ENCODE data around the gene BCL2. TPM values are rescaled to one million over a fixed set of nuclear protein-coding genes. Genes with fewer than 3 reads are reported as not detected.

Gene BCL2
- total and polyA plus RNA-seq, 2 experiments from 2014 or later: 0.02 to 0.98 TPM

- Histone ChIP-seq H3K27ac (no peak overlapping the region), H3K36me3 (no peaks in the 10 kb centered on the region), H3K4me3 (no peak overlapping the region), H3K9me3 (ENCODE audit: low read depth) (no peaks in the 10 kb centered on the region), H3K27me3 (no peaks in the 10 kb centered on the region), H3K4me1 (ENCODE audit: low read depth) (peaks cover 10% of the 10 kb centered on the region)
- DNase-seq (ENCODE audit: low read depth in 1 of 2, low spot score in 1 of 2): no peak
- TF ChIP-seq, protein P1, sequence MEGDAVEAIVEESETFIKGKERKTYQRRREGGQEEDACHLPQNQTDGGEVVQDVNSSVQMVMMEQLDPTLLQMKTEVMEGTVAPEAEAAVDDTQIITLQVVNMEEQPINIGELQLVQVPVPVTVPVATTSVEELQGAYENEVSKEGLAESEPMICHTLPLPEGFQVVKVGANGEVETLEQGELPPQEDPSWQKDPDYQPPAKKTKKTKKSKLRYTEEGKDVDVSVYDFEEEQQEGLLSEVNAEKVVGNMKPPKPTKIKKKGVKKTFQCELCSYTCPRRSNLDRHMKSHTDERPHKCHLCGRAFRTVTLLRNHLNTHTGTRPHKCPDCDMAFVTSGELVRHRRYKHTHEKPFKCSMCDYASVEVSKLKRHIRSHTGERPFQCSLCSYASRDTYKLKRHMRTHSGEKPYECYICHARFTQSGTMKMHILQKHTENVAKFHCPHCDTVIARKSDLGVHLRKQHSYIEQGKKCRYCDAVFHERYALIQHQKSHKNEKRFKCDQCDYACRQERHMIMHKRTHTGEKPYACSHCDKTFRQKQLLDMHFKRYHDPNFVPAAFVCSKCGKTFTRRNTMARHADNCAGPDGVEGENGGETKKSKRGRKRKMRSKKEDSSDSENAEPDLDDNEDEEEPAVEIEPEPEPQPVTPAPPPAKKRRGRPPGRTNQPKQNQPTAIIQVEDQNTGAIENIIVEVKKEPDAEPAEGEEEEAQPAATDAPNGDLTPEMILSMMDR (IDR thresholded peaks at IDR 0.05; ENCODE audit: low read depth, low read length): no peak
Measured at GRCh38 chr18:63241317-63241712, 78.3 kb downstream of the BCL2 start.

DNA sequence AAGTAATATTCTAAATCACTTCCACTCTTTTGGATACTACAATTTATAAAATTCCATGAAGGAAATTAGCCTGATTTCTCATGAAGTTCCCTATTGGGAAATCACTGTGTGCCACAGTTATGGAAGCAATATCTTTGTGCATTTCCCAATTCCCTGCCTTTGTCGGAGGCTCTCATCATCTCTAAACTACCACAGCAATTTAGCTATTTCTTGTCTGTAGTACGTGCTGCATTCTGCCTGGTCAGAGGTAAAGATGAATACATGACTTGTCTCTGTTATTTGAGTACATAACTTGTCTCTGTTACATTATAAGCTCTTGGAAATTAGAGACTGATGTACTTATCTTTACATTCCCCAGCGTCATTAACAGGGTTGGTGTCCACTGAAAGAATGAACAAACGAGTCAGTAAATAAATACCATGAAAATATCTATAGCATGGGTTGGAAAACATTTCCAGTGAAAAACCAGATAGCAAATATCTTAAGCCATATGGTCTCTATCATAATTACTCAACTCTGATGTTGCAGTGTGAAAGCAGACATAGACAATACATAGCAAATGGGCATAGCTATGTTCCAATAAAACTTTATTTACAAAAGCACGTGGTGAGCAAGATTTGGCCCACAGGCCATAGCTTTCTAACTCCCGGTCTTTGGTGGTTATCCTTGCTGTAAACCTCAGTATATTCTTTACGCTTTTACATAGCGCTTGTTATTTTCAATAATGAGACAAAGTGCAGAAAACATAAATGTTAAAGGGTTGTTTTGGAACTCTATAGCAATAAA lies 78.8 kb downstream of the BCL2 start:
- Histone ChIP-seq H3K27ac (no peak overlapping the region), H3K27me3 (no peaks in the 10 kb centered on the region), H3K9me3 (ENCODE audit: low read depth) (no peaks in the 10 kb centered on the region), H3K4me3 (no peak overlapping the region), H3K4me1 (ENCODE audit: low read depth) (peaks cover 10% of the 10 kb centered on the region), H3K36me3 (no peaks in the 10 kb centered on the region)
- peak in 1 of 2 donors; percentile 78 for DNase-seq (ENCODE audit: low read depth in 1 of 2, low spot score in 1 of 2)
- TF ChIP-seq, protein P1 (IDR thresholded peaks at IDR 0.05; ENCODE audit: low read depth, low read length): no peak

- H3K27me3 ChIP-seq: no peaks in the 10 kb centered on the region
- DNase-seq (ENCODE audit: low read depth in 1 of 2, low spot score in 1 of 2): no peak
- peak overlapping the region; percentile 75 for H3K27ac ChIP-seq
- TF ChIP-seq, protein P1 (IDR thresholded peaks at IDR 0.05; ENCODE audit: low read depth, low read length): no peak
- H3K4me1 ChIP-seq (ENCODE audit: low read depth): peaks cover 10% of the 10 kb centered on the region
- H3K9me3 ChIP-seq (ENCODE audit: low read depth): no peaks in the 10 kb centered on the region
- no peaks in the 10 kb centered on the region for H3K36me3 ChIP-seq
- no peak overlapping the region for H3K4me3 ChIP-seq
Measured at GRCh38 chr18:63238693-63239075, 80.9 kb downstream of the BCL2 start.

GRCh38 chr18:63237881-63238692 lies 81.5 kb downstream of the BCL2 start:
- Histone ChIP-seq H3K4me1 (ENCODE audit: low read depth) (peaks cover 10% of the 10 kb centered on the region), H3K27ac (peak overlapping the region; percentile 75), H3K36me3 (no peaks in the 10 kb centered on the region), H3K4me3 (no peak overlapping the region), H3K27me3 (no peaks in the 10 kb centered on the region), H3K9me3 (ENCODE audit: low read depth) (no peaks in the 10 kb centered on the region)
- DNase-seq (ENCODE audit: low read depth in 1 of 2, low spot score in 1 of 2): peak; percentile 64 to 95
- TF ChIP-seq, protein P1 (IDR thresholded peaks at IDR 0.05; ENCODE audit: low read depth, low read length): no peak

DNA sequence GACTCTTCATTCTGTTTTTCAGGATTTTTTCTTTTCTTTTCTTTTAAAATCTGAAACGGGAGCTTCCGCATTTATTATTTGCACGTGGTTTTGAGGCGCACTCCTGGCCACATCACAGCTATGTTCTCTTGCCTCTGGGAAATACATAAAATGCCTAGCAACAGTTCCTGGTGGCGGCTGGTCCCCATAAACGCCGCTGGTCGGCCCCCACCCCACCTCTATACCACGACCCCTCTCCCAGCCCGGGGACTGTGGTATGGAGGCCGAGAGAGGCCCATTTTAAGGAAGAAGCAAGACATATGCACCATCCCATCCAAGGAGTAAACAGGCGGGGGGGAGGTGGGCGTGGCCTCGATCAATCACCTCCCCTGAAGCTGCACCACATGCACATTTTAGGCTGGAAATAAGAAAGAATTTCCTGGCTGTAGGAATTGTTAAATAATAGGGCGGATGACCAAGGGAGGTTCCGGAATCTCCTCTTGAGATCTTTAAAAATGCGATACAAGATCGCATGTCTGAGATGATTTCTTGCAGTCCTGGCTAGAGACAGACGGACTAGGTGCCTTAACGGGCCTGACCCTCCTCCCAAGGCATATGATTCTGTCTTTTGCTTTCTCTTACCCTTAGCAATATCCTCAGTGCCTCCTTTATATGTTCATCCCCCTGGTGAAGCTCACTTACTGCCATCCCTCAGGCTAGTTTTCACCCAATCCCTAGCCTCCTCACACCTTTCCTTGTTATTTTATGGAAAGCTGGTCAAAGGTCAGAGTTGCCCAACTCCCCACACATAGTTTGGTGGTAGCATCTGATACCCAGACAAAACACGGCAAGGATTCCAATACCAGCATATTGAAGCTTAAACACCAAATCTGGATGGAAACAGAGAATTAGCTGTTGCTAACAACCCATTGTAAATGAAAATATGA lies 82.4 kb downstream of the BCL2 start:
- H3K27ac ChIP-seq: peak overlapping the region; percentile 62
- H3K9me3 ChIP-seq (ENCODE audit: low read depth): no peaks in the 10 kb centered on the region
- H3K27me3 ChIP-seq: no peaks in the 10 kb centered on the region
- H3K4me3 ChIP-seq: no peak overlapping the region
- no peaks in the 10 kb centered on the region for H3K36me3 ChIP-seq
- peaks cover 10% of the 10 kb centered on the region for H3K4me1 ChIP-seq (ENCODE audit: low read depth)
- peak in 1 of 2 donors; percentile 83 for DNase-seq (ENCODE audit: low read depth in 1 of 2, low spot score in 1 of 2)
- TF ChIP-seq, protein P1 (IDR thresholded peaks at IDR 0.05; ENCODE audit: low read depth, low read length): no peak

Measured in cardiac muscle cell (in vitro differentiated cells and primary cell).